B cell (primary cell): Measurements from ENCODE around the gene DENND6A. TPM values are rescaled to one million over a fixed set of nuclear protein-coding genes. Genes with fewer than 3 reads are reported as not detected.

Source experiments
- ATAC-seq: fragments of 200-7000 bp; cut with Tn5 transposase; one replicate; pipeline ENCODE4 v1.10.0; 2021; ENCODE audit warnings: low read depth, mild to moderate bottlenecking, moderate number of reproducible peaks, moderate library complexity
- CTCF ChIA-PET: fragments of 350-600 bp; sonication (Branson Sonifier 250); formaldehyde crosslinking; loops from one replicate; lab custom pipeline; 2021; ENCODE audit warnings: antibody characterized with exemption, inconsistent platforms; lab: Charles Lee
- POLR2A ChIA-PET: fragments of 350-600 bp; sonication (Branson Sonifier 250); formaldehyde crosslinking; loops from one replicate; lab custom pipeline; 2021; ENCODE audit warnings: antibody characterized with exemption; lab: Charles Lee
- DNase-seq: peaks from one replicate; pipeline ENCODE4 v3.0.0; 2013
- H2AFZ ChIP-seq: 2 replicates; pipeline ENCODE4 v1.6.1; 2012; ENCODE audit warnings: mild to moderate bottlenecking, low read depth, low read length; ENCODE audit not compliant: insufficient read depth, poor library complexity, severe bottlenecking
- H3K27ac ChIP-seq, 2 donors: 1 replicate in 1 of 2; 2 replicates in 1 of 2; pipeline ENCODE4 v1.5.1; 2012 to 2013; ENCODE audit warnings: low read length in 2 of 2, mild to moderate bottlenecking in 2 of 2, moderate library complexity in 1 of 2
- H3K27me3 ChIP-seq, 4 experiments: fragments of 200-600 bp in 1 of 4; sonication (generic) in 1 of 4; replicated peaks in 1 of 4; 1 replicate in 2 of 4; 2 replicates in 2 of 4; pipeline versions ENCODE4 v1.6.1 to v1.7.0; 2013 to 2016; ENCODE audit warnings: low read length in 3 of 4, mild to moderate bottlenecking in 2 of 4, mixed read lengths in 1 of 4, moderate library complexity in 1 of 4; ENCODE audit not compliant: insufficient read depth in 4 of 4, control insufficient read depth in 3 of 4; ENCODE audit errors: control extremely low read depth in 1 of 4
- H3K36me3 ChIP-seq, 2 experiments: replicated peaks in 1 of 2; 1 replicate in 1 of 2; 2 replicates in 1 of 2; pipeline versions ENCODE4 v1.6.1 to v1.7.1; 2013; ENCODE audit warnings: low read length in 1 of 2; ENCODE audit not compliant: insufficient read depth in 2 of 2, control insufficient read depth in 1 of 2; ENCODE audit errors: control extremely low read depth in 1 of 2, extremely low read depth in 1 of 2
- H3K4me1 ChIP-seq, 2 donors: fragments of 200-600 bp in 1 of 2; sonication (generic) in 1 of 2; 1 replicate in 1 of 2; 2 replicates in 1 of 2; pipeline versions ENCODE4 v1.5.1 to v1.6.1; 2013 to 2017; ENCODE audit warnings: low read length in 2 of 2; ENCODE audit not compliant: control insufficient read depth in 2 of 2, insufficient read depth in 2 of 2
- H3K4me2 ChIP-seq: replicated peaks from 2 replicates; pipeline ENCODE3; 2012; ENCODE audit warnings: mild to moderate bottlenecking, low read depth, low read length; ENCODE audit not compliant: poor library complexity, severe bottlenecking
- H3K4me3 ChIP-seq, 5 experiments: fragments of 200-600 bp in 1 of 5; sonication (generic) in 1 of 5; 1 replicate in 3 of 5; 2 replicates in 2 of 5; pipeline versions ENCODE4 v1.5.1 to v1.7.0; 2011 to 2016; ENCODE audit warnings: low read length in 4 of 5, mild to moderate bottlenecking in 4 of 5, low read depth in 2 of 5, control low read depth in 1 of 5, moderate library complexity in 1 of 5; ENCODE audit not compliant: insufficient read depth in 1 of 5; ENCODE audit errors: control extremely low read depth in 1 of 5, extremely low read depth in 1 of 5
- H3K79me2 ChIP-seq: fragments of 200-600 bp; sonication (generic); one replicate; pipeline ENCODE4 v1.6.0; 2016; ENCODE audit warnings: low read length; ENCODE audit not compliant: control insufficient read depth, insufficient read depth
- H3K9ac ChIP-seq: fragments of 200-600 bp; sonication (generic); 2 replicates; pipeline ENCODE4 v1.6.1; 2017; ENCODE audit warnings: mild to moderate bottlenecking, low read length, moderate library complexity
- H3K9me3 ChIP-seq, 3 donors: one replicate each; pipeline versions ENCODE4 v1.6.1 to v1.7.1; 2013; ENCODE audit warnings: low read length in 2 of 3; ENCODE audit not compliant: control insufficient read depth in 2 of 3, insufficient read depth in 1 of 3; ENCODE audit errors: control extremely low read depth in 1 of 3
- H4K20me1 ChIP-seq: 2 replicates; pipeline ENCODE4 v1.6.0; 2012; ENCODE audit warnings: mild to moderate bottlenecking, low read length; ENCODE audit not compliant: insufficient read depth, control insufficient read depth, poor library complexity, severe bottlenecking
- H3K27ac Mint-ChIP-seq: one replicate; pipeline ENCODE4 v1.8.0; 2021; ENCODE audit warnings: mixed read lengths
- H3K27me3 Mint-ChIP-seq: one replicate; pipeline ENCODE4 v1.8.0; 2021; ENCODE audit warnings: mixed read lengths
- H3K4me1 Mint-ChIP-seq: one replicate; pipeline ENCODE4 v1.8.0; 2021; ENCODE audit warnings: mixed read lengths
- H3K4me3 Mint-ChIP-seq: one replicate; pipeline ENCODE4 v1.8.0; 2021; ENCODE audit warnings: mixed read lengths
- H3K9me3 Mint-ChIP-seq: one replicate; pipeline ENCODE4 v1.8.0; 2022; ENCODE audit warnings: mixed read lengths; ENCODE audit not compliant: insufficient read depth
- EZH2 ChIP-seq: IDR thresholded peaks from 2 replicates; pipeline ENCODE4 v1.6.1; 2012; ENCODE audit warnings: borderline replicate concordance, low read depth, mild to moderate bottlenecking, moderate library complexity, low read length; ENCODE audit not compliant: insufficient read depth, poor library complexity, severe bottlenecking
- WGBS: methylation state at CpG from one replicate; pipeline ENCODE4 v1.1.5; 2013; ENCODE audit warnings: missing lambda C conversion rate; ENCODE audit not compliant: insufficient coverage; 5-methylcytosine and 5-hydroxymethylcytosine counted together
- intact Hi-C: fragments of 100-400 bp; cut with micrococcal nuclease; formaldehyde crosslinking; loops from one replicate; pipeline ENCODE4 v1.10.0; 2022
- polyA plus RNA-seq: library from polyadenylated mRNA; depleted of rRNA; stranded (reverse); fragments of >200 nt; gene quantifications from 2 replicates; pipeline ENCODE4 v1.2.3, GENCODE V29; 2012
- total RNA-seq, 2 donors: library from RNA; stranded (reverse); fragments of 120-200 nt in 1 of 2; gene quantifications; 1 replicate in 1 of 2; 2 replicates in 1 of 2; pipeline versions ENCODE4 v1.2.3 to v1.2.4, GENCODE V29; 2013 to 2022
- TF ChIP-seq, protein P1 (sequence below): fragments of 200-600 bp; IDR thresholded peaks from one replicate; pipeline ENCODE4 v1.8.0; 2022; ENCODE audit warnings: antibody characterized with exemption, mild to moderate bottlenecking

The DENND6A gene
- total and polyA plus RNA-seq, 2 donors (not counting 1 experiment from before 2014, with no cell fraction given), result 10.0 to 31.5 TPM

DNA sequence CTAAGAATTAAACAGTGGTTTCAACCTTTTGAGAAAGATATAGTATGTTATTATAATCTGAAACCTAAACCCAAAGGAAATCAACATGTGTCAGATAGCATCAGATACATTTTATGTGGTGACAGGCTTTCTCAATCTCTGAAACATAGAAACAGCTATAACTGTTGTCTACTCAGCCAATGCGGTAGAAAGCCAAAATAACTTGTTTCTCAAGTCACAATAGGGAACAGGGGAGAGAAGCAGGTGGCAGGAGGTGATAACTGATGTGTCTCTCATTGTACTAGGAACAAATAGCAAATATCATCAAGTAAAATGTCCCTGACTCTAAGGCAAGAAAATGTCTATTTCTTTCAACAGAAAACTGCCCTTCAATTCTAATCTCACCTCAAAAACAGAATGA lies 38.6 kb downstream of the DENND6A start:
- Mint-ChIP-seq H3K4me3 (no peak overlapping the region), H3K27me3 (no peaks in the 10 kb centered on the region), H3K9me3 (peaks cover 4% of the 10 kb centered on the region), H3K27ac (no peak overlapping the region), H3K4me1 (no peaks in the 10 kb centered on the region)
- Histone ChIP-seq H2AFZ (no peak overlapping the region), H3K79me2 (no peaks in the 10 kb centered on the region), H3K9me3 (no peaks in the 10 kb centered on the region), H3K36me3 (peaks cover 7 to 31% of the 10 kb centered on the region in 2 experiments), H3K27me3 (no peaks in the 10 kb centered on the region), H3K27ac (no peak overlapping the region), H3K9ac (no peak overlapping the region), H4K20me1 (no peaks in the 10 kb centered on the region), H3K4me3 (no peak overlapping the region), H3K4me1 (no peaks in the 10 kb centered on the region), H3K4me2 (no peak overlapping the region)
- DNase-seq (no peak), ATAC-seq (no peak)
- intact Hi-C loops, result no loop called here
- no peak for TF ChIP-seq EZH2
- TF ChIP-seq, protein P1, sequence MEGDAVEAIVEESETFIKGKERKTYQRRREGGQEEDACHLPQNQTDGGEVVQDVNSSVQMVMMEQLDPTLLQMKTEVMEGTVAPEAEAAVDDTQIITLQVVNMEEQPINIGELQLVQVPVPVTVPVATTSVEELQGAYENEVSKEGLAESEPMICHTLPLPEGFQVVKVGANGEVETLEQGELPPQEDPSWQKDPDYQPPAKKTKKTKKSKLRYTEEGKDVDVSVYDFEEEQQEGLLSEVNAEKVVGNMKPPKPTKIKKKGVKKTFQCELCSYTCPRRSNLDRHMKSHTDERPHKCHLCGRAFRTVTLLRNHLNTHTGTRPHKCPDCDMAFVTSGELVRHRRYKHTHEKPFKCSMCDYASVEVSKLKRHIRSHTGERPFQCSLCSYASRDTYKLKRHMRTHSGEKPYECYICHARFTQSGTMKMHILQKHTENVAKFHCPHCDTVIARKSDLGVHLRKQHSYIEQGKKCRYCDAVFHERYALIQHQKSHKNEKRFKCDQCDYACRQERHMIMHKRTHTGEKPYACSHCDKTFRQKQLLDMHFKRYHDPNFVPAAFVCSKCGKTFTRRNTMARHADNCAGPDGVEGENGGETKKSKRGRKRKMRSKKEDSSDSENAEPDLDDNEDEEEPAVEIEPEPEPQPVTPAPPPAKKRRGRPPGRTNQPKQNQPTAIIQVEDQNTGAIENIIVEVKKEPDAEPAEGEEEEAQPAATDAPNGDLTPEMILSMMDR, result no peak
- POLR2A ChIA-PET, result no interaction called here
- WGBS, result no CpG with 5 or more reads among the region's 1 CpG
- CTCF ChIA-PET, result no interaction called here

DNA sequence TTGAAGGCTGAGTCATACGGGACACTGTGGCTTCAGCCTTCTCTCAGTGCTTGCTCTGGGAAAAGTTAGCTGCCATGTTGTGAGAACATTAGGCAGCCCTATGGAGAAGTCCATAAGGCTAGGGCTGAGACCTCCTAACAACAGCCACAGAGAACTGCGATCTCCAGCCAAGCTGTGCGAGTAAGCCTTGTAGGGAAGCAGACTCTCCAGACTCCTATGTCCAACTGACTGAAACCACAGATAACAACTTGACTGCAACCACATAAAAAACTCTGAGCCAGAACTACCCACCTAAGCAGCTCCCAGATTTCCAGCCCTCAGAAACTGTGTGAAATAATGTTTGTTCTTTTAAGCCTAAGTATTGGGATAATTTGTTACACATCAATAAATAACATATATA lies 40.7 kb downstream of the DENND6A start:
- Mint-ChIP-seq H3K4me1 (peaks cover 7% of the 10 kb centered on the region), H3K4me3 (no peak overlapping the region), H3K27me3 (no peaks in the 10 kb centered on the region), H3K9me3 (peaks cover 15% of the 10 kb centered on the region), H3K27ac (peak overlapping the region; percentile 32)
- no peaks in the 10 kb centered on the region for H3K27me3 ChIP-seq
- WGBS, result 100% methylated on average over 2 of the region's 3 CpGs
- no peak overlapping the region for H2AFZ ChIP-seq
- H3K4me2 ChIP-seq, result no peak overlapping the region
- H3K4me1 ChIP-seq, result peaks cover 3 to 5% of the 10 kb centered on the region in 2 donors
- H3K36me3 ChIP-seq, result peaks cover 4 to 23% of the 10 kb centered on the region in 2 experiments
- no peak for DNase-seq
- no peaks in the 10 kb centered on the region for H4K20me1 ChIP-seq
- H3K9me3 ChIP-seq, result peaks cover 0 to 6% (median 0%) of the 10 kb centered on the region in 3 donors
- H3K4me3 ChIP-seq, result no peak overlapping the region
- no peak overlapping the region for H3K9ac ChIP-seq
- CTCF ChIA-PET, result no interaction called here
- H3K79me2 ChIP-seq, result no peaks in the 10 kb centered on the region
- ATAC-seq, result no peak
- no peak overlapping the region for H3K27ac ChIP-seq
- POLR2A ChIA-PET, result no interaction called here
- intact Hi-C loops, result no loop called here
- TF ChIP-seq, protein P1, result no peak
- TF ChIP-seq EZH2, result no peak
